GM19468 (cell line): ENCODE results near the gene GTF2I.
"Not testable (repeated sequence)": the region's sequence is repeated elsewhere in the genome, so short reads cannot be mapped to it uniquely, and the experiment has no call there.

Source experiments
- ATAC-seq: cut with Tn5 transposase; IDR thresholded peaks from one replicate; pipeline ENCODE4 v1.9.1; 2021; ENCODE audit warnings: mild to moderate bottlenecking, moderate library complexity, moderate number of reproducible peaks; ENCODE audit not compliant: unreplicated experiment; ENCODE audit errors: extremely low read depth

GTF2I gene

GRCh38 chr7:74655768-74656440, 1.6 kb upstream of the GTF2I start:
- ATAC-seq = no peak

GRCh38 chr7:74656441-74656836, 1.1 kb upstream of the GTF2I start:
- ATAC-seq = no peak

GRCh38 chr7:74656837-74657691, 454 bp upstream of the GTF2I start:
- ATAC-seq = peak; percentile 73

GRCh38 chr7:74658178-74659004, 873 bp downstream of the GTF2I start:
- ATAC-seq = peak; percentile 20

GRCh38 chr7:74660202-74660601, 2.7 kb downstream of the GTF2I start:
- ATAC-seq = not testable (repeated sequence)

GRCh38 chr7:74661836-74662794, 4.6 kb downstream of the GTF2I start:
- not testable (repeated sequence) for ATAC-seq

- ATAC-seq = no peak
Measured at GRCh38 chr7:74665296-74665938, 7.9 kb downstream of the GTF2I start.

- not testable (repeated sequence) for ATAC-seq
Measured at GRCh38 chr7:74667013-74667412, 9.5 kb downstream of the GTF2I start.

GRCh38 chr7:74667520-74667919, 10.0 kb downstream of the GTF2I start:
- not testable (repeated sequence) for ATAC-seq

GRCh38 chr7:74671602-74672001, 14.1 kb downstream of the GTF2I start:
- no peak for ATAC-seq

GRCh38 chr7:74672343-74672915, 14.9 kb downstream of the GTF2I start:
- ATAC-seq = no peak

GRCh38 chr7:74674166-74674565, 16.6 kb downstream of the GTF2I start:
- no peak for ATAC-seq

GRCh38 chr7:74682829-74683228, 25.3 kb downstream of the GTF2I start:
- ATAC-seq = no peak

GRCh38 chr7:74683799-74684198, 26.3 kb downstream of the GTF2I start:
- ATAC-seq = no peak

GRCh38 chr7:74684473-74684872, 27.0 kb downstream of the GTF2I start:
- no peak for ATAC-seq

GRCh38 chr7:74684921-74685320, 27.4 kb downstream of the GTF2I start:
- ATAC-seq = no peak

- no peak for ATAC-seq
Measured at GRCh38 chr7:74690474-74690873, 33.0 kb downstream of the GTF2I start.

GRCh38 chr7:74704419-74704818, 46.9 kb downstream of the GTF2I start:
- ATAC-seq = not testable (repeated sequence)

- ATAC-seq = no peak
Measured at GRCh38 chr7:74707238-74707637, 49.7 kb downstream of the GTF2I start.
